Adrenal gland (tissue), 12 donors: Measurements from ENCODE around the gene OLFM1. TPM values are rescaled to one million over a fixed set of nuclear protein-coding genes. Genes with fewer than 3 reads are reported as not detected.

Experiments
- DNase-seq, 7 donors: peaks; one replicate each; pipeline ENCODE4 v3.0.0-alpha.2; 2019 to 2020
- H3K27ac ChIP-seq, 5 donors: fragments of 200-600 bp; sonication (generic) in 4 of 5; 1 replicate in 3 of 5; 2 replicates in 2 of 5; pipeline versions ENCODE4 v1.5.1 to v1.8.0; 2016 to 2020; ENCODE audit warnings: mild to moderate bottlenecking in 1 of 5
- H3K27me3 ChIP-seq: fragments of 200-600 bp; 2 replicates; pipeline ENCODE4 v1.8.0; 2021
- H3K36me3 ChIP-seq, 2 donors: fragments of 200-600 bp; replicated peaks in 1 of 2; 1 replicate in 1 of 2; 2 replicates in 1 of 2; pipeline versions ENCODE4 v1.5.1 to v1.8.0; 2018 to 2022
- H3K4me1 ChIP-seq, 2 donors: fragments of 200-600 bp; replicated peaks in 1 of 2; 1 replicate in 1 of 2; 2 replicates in 1 of 2; pipeline versions ENCODE4 v1.5.1 to v1.8.0; 2018 to 2021
- H3K4me3 ChIP-seq, 4 donors: fragments of 200-600 bp; sonication (generic) in 3 of 4; one replicate each; pipeline ENCODE4 v1.5.1; 2016 to 2018
- H3K9me3 ChIP-seq, 3 donors: fragments of 200-600 bp; sonication (generic) in 1 of 3; replicated peaks in 1 of 3; 1 replicate in 2 of 3; 2 replicates in 1 of 3; pipeline versions ENCODE4 v1.5.1 to v1.8.0; 2016 to 2021
- POLR2A ChIP-seq, 2 donors: fragments of 450-650 bp; IDR thresholded peaks; one replicate each; pipeline ENCODE4 v1.6.1; 2017; ENCODE audit warnings: antibody characterized with exemption in 2 of 2, mild to moderate bottlenecking in 2 of 2, moderate library complexity in 1 of 2
- WGBS, 4 donors: extraction: QIAGEN DNeasy Blood & Tissue Kit in 2 of 4; methylation state at CpG; one replicate each; pipeline versions ENCODE4 v1.1.5 to v1.1.7; 2013 to 2017; 5-methylcytosine and 5-hydroxymethylcytosine counted together
- intact Hi-C, 2 donors: fragments of 100-400 bp; cut with DNase I; formaldehyde crosslinking; loops; one replicate each; pipeline versions ENCODE4 v1.14.1 to v1.15.0; 2022 to 2023
- polyA plus RNA-seq, 3 donors: library from polyadenylated mRNA; stranded (reverse); fragments of 200-250 nt in 2 of 3; fragments of 350-450 nt in 1 of 3; fragmentation: Illumina TruSeq in 1 of 3; extraction: RNeasy Lipid Tissue Mini Kit (QIAGEN cat#74804) in 1 of 3; gene quantifications; one replicate each; pipeline ENCODE4 v1.2.3, GENCODE V29; 2013 to 2014
- total RNA-seq, 9 donors: library from RNA; depleted of rRNA in 4 of 9; stranded (reverse); fragments of >200 nt in 4 of 9; fragments of 120-200 nt in 1 of 9; fragmentation: NEBNext Ultra II Directional in 1 of 9; extraction: Animal tissue kit (Norgen Biotek cat#: 25700) in 1 of 9; gene quantifications; one replicate each; pipeline versions ENCODE4 v1.1.0 to v1.2.4, GENCODE V29; 2013 to 2023
- TF ChIP-seq, protein P1 (sequence below), 6 experiments: fragments of 450-650 bp in 4 of 6; fragments of 200-600 bp in 2 of 6; sonication (generic) in 1 of 6; IDR thresholded peaks; 1 replicate in 5 of 6; 2 replicates in 1 of 6; pipeline versions ENCODE4 v1.5.1 to v1.8.0; 2016 to 2021; ENCODE audit warnings: antibody characterized with exemption in 6 of 6, mild to moderate bottlenecking in 2 of 6, moderate library complexity in 1 of 6
- donor health status: healthy with polysubstance abuse.
- donor health status: Bipolar disorder and iron deficiency.
- donor health status: DM: yes; HTN: yes; CAD: no.
- donor health status: DM: no; HTN: no; CAD: no.
- donor health status: DM: no; HTN: no; CAD: no.
- donor health status: DM: yes; HTN: yes; CAD: no.

OLFM1 gene
- total and polyA plus RNA-seq, 12 donors, result 2.5 to 48.0 (median 28.0) TPM

DNA sequence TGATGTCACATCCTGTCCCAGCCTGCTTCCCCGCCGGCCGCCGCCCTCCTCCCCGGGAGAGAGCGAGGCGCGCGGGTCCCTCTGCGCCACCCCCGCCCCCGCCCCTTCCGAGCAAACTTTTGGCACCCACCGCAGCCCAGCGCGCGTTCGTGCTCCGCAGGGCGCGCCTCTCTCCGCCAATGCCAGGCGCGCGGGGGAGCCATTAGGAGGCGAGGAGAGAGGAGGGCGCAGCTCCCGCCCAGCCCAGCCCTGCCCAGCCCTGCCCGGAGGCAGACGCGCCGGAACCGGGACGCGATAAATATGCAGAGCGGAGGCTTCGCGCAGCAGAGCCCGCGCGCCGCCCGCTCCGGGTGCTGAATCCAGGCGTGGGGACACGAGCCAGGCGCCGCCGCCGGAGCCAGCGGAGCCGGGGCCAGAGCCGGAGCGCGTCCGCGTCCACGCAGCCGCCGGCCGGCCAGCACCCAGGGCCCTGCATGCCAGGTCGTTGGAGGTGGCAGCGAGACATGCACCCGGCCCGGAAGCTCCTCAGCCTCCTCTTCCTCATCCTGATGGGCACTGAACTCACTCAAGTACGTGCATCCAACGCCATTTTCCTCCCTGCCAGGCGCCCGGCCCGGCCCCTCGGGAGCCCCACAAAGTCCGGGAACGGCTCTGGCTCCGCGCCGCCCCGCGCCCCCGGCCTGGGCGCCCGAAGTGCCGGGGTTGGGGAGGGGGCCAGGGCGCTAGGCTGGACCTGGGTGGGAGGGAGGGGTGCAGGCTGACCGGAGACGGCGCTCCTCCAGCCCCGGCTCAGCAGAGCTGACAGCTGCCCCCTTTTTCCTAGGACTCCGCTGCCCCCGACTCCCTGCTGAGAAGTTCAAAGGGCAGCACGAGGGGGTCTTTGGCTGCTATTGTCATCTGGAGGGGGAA lies 12.0 kb upstream of the OLFM1 start:
- 0 to 2% (median 1%) methylated on average over 13 to 90 of the region's 90 CpGs for WGBS, 4 donors
- peak; percentile 64 to 81 (median 76) for DNase-seq
- Histone ChIP-seq H3K4me1 (peaks cover 10 to 12% of the 10 kb centered on the region in 2 donors), H3K27ac (peak overlapping the region in 1 of 5 donors; percentile 56), H3K27me3 (no peaks in the 10 kb centered on the region), H3K9me3 (no peaks in the 10 kb centered on the region), H3K36me3 (no peaks in the 10 kb centered on the region), H3K4me3 (peak overlapping the region in 2 of 4 donors; percentile 21 to 67)
- TF ChIP-seq POLR2A (IDR thresholded peaks at IDR 0.05), result peak in 1 of 2 donors; percentile 25
- TF ChIP-seq, protein P1, sequence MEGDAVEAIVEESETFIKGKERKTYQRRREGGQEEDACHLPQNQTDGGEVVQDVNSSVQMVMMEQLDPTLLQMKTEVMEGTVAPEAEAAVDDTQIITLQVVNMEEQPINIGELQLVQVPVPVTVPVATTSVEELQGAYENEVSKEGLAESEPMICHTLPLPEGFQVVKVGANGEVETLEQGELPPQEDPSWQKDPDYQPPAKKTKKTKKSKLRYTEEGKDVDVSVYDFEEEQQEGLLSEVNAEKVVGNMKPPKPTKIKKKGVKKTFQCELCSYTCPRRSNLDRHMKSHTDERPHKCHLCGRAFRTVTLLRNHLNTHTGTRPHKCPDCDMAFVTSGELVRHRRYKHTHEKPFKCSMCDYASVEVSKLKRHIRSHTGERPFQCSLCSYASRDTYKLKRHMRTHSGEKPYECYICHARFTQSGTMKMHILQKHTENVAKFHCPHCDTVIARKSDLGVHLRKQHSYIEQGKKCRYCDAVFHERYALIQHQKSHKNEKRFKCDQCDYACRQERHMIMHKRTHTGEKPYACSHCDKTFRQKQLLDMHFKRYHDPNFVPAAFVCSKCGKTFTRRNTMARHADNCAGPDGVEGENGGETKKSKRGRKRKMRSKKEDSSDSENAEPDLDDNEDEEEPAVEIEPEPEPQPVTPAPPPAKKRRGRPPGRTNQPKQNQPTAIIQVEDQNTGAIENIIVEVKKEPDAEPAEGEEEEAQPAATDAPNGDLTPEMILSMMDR (IDR thresholded peaks at IDR 0.05), result no peak
- intact Hi-C loops, result no loop called here

DNA sequence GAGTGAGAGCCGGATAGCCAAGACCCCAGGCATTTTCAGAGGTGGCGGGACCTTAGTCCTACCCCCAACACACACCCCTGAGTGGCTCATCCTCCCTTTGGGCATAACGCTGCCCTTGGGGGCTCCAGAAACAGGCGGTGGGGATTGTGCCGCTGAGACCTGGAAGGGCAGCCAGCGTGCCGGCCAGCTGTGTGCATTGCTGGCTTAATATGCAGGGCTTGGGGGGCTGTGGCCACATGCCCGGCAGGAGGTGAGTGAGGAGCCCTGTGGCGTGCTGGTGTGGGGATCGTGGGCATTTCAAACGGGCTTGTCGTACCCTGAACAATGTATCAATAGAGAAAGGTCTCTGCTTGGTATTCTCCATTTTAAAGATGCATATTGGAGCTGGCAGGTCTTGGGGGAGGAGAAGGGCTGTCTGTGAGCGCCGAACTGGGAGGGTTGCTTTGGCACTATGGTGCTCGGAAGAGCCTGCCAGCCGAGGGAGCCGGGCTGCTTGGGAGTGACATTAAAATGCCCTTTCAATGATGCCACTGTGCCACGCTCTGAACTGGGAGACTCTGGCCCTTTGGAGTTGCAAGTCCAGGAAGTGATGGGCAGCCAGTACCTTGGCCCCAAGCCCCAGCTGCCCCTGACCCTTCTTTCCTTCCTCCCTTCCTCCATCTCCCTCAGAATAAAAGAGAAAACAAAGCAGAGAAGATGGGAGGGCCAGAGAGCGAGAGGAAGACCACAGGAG lies 11.2 kb upstream of the OLFM1 start:
- TF ChIP-seq POLR2A (IDR thresholded peaks at IDR 0.05), result no peak
- TF ChIP-seq, protein P1 (IDR thresholded peaks at IDR 0.05), result no peak
- DNase-seq, result peak in 4 of 7 donors; percentile 8 to 44 (median 12)
- Histone ChIP-seq H3K27ac (no peak overlapping the region), H3K27me3 (no peaks in the 10 kb centered on the region), H3K36me3 (no peaks in the 10 kb centered on the region), H3K4me3 (peak overlapping the region in 2 of 4 donors; percentile 21 to 67), H3K4me1 (peaks cover 10 to 12% of the 10 kb centered on the region in 2 donors), H3K9me3 (no peaks in the 10 kb centered on the region)
- 32 to 36% (median 34%) methylated on average over 8 to 19 of the region's 19 CpGs for WGBS, 4 donors
- intact Hi-C loops, result no loop called here

DNA sequence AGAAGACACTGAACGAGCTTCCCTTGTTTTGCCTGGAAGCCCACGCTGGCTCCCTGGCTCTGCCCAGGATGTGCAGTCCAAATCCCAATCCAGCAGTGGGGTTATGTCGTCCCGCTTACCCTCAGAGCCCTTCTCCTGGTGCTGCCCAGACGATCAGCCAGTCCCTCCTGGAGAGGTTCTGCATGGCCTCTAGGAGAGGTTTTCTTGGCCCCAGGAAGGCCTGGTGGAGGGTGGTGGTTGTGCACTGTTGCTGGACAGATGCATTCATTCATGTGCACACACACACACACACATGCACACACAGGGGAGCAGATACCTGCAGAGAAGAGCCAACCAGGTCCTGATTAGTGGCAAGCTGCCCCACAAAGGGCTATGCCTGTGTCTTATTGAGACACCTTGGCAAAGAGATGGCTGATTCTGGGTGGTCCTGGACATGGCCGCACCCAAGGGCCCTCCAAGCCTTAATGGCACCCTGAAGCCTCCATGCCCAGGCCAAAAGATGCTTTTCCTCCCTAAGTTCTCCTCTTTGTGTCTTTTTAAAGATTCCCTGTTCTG lies 10.5 kb upstream of the OLFM1 start:
- H3K4me1 ChIP-seq, result peaks cover 10 to 12% of the 10 kb centered on the region in 2 donors
- H3K36me3 ChIP-seq, result no peaks in the 10 kb centered on the region
- intact Hi-C loops, result no loop called here
- H3K27ac ChIP-seq, result no peak overlapping the region
- TF ChIP-seq POLR2A (IDR thresholded peaks at IDR 0.05), result no peak
- peak in 4 of 7 donors; percentile 9 to 39 (median 13) for DNase-seq
- 80 to 97% (median 87%) methylated on average over 3 to 6 of the region's 6 CpGs for WGBS, 4 donors
- no peaks in the 10 kb centered on the region for H3K27me3 ChIP-seq
- no peaks in the 10 kb centered on the region for H3K9me3 ChIP-seq
- H3K4me3 ChIP-seq, result no peak overlapping the region

DNA sequence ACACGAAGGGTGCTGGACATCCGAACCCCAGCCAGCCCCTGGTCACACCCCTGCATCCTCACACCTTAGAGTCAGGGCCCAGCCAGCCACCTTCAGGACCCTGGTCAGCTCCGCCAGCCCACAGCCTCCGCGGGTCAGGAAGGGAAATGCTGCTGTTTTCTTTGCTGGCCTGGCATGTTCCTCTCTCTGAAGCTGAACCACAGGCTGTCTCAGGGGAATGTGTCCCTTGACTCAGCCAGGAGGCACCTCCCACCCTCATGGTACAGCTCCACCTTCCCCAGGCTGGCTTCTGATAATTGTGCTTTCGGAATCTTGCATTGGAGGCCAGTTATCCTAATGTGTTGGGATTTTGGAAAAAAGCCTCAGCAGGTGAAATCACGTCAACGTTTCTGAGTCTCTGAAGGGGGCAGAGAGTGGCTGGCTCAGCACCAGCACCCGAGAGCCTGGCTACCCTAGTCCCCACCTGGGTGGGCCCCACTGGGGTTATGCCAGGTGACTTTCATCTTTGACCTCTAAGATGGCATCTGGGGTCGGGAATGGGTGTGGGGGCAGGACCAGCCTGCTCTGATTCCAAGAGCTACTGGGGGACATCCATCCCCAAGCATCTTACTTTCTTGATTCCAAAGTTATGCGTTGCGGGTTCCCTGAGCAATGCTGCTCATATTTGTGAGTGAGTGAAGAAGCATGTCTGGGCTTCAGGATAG lies 9.8 kb upstream of the OLFM1 start:
- intact Hi-C loops, result no loop called here
- no peak overlapping the region for H3K27ac ChIP-seq
- TF ChIP-seq, protein P1 (IDR thresholded peaks at IDR 0.05), result no peak
- TF ChIP-seq POLR2A (IDR thresholded peaks at IDR 0.05), result no peak
- WGBS, 4 donors, result 45 to 75% (median 68%) methylated on average over 8 to 12 of the region's 12 CpGs
- no peak overlapping the region for H3K4me3 ChIP-seq
- H3K27me3 ChIP-seq, result no peaks in the 10 kb centered on the region
- H3K4me1 ChIP-seq, result peaks cover 10 to 12% of the 10 kb centered on the region in 2 donors
- DNase-seq, result peak in 4 of 7 donors; percentile 15 to 42 (median 20)
- H3K9me3 ChIP-seq, result no peaks in the 10 kb centered on the region
- H3K36me3 ChIP-seq, result no peaks in the 10 kb centered on the region
